OCI-LY3 (cell line): ENCODE measurements around the gene INSL3.

ENCODE experiments used
- H2AFZ ChIP-seq: fragments of 200-600, 300-600 bp; shearing (Covaris generic); 2 replicates; pipeline ENCODE4 v1.6.0; 2014; ENCODE audit warnings: antibody characterized with exemption, low read depth, low read length
- H3K27ac ChIP-seq: fragments of 200-600, 300-600 bp; sonication (generic); 2 replicates; pipeline ENCODE4 v1.5.1; 2014; ENCODE audit warnings: mild to moderate bottlenecking, low read length, moderate library complexity, mixed read lengths
- H3K27me3 ChIP-seq: fragments of 200-600, 300-600 bp; sonication (generic); 2 replicates; pipeline ENCODE4 v1.6.1; 2014; ENCODE audit warnings: low read depth, low read length, mixed read lengths
- H3K36me3 ChIP-seq: fragments of 200-600, 300-600 bp; sonication (generic); replicated peaks from 2 replicates; pipeline ENCODE3; 2014; ENCODE audit warnings: low read depth, low read length, mixed read lengths
- H3K4me1 ChIP-seq: fragments of 300-600, 200-600 bp; sonication (generic); 2 replicates; pipeline ENCODE4 v1.6.1; 2014; ENCODE audit warnings: low read length, mixed read lengths
- H3K4me2 ChIP-seq: fragments of 200-600, 300-600 bp; sonication (generic); 2 replicates; pipeline ENCODE4 v1.6.1; 2014; ENCODE audit warnings: low read length, mixed read lengths
- H3K4me3 ChIP-seq: fragments of 300-600, 200-600 bp; sonication (generic); 2 replicates; pipeline ENCODE4 v1.5.1; 2014; ENCODE audit warnings: antibody characterized with exemption, mild to moderate bottlenecking, low read length, moderate library complexity
- H3K79me2 ChIP-seq: fragments of 300-600, 200-600 bp; shearing (Covaris generic); 2 replicates; pipeline ENCODE4 v1.6.1; 2014; ENCODE audit warnings: mild to moderate bottlenecking, low read length, mixed read lengths
- H3K9ac ChIP-seq: fragments of 300-600, 200-600 bp; shearing (Covaris generic); 2 replicates; pipeline ENCODE4 v1.6.0; 2014; ENCODE audit warnings: mild to moderate bottlenecking, low read length, moderate library complexity
- H3K9me3 ChIP-seq: fragments of 200-600, 300-600 bp; shearing (Covaris generic); 2 replicates; pipeline ENCODE4 v1.6.1; 2014; ENCODE audit warnings: low read length, mixed read lengths; ENCODE audit not compliant: insufficient read depth
- H4K20me1 ChIP-seq: fragments of 200-600, 300-600 bp; sonication (generic); 2 replicates; pipeline ENCODE4 v1.6.1; 2016; ENCODE audit warnings: low read length, mixed read lengths; ENCODE audit not compliant: insufficient read depth
- CTCF ChIP-seq: fragments of 200-600, 300-600 bp; sonication (generic); IDR thresholded peaks from 2 replicates; pipeline ENCODE4 v1.5.1; 2014; ENCODE audit warnings: antibody characterized with exemption, low read length, low read depth
- EZH2phosphoT487 ChIP-seq: fragments of 200-600 bp; shearing (Covaris generic); IDR thresholded peaks from 2 replicates; pipeline ENCODE4 v1.6.1; 2018; ENCODE audit warnings: antibody characterized with exemption, mixed run types, low read depth

INSL3 gene

GRCh38 chr19:17862711-17863519 lies 41.6 kb upstream of the INSL3 start:
- no peak overlapping the region for H3K4me3 ChIP-seq
- H3K79me2 ChIP-seq = peaks cover 36% of the 10 kb centered on the region
- H3K4me2 ChIP-seq = peak overlapping the region; percentile 100; the same call in 1 of the 2 replicates
- no peaks in the 10 kb centered on the region for H3K27me3 ChIP-seq
- H3K27ac ChIP-seq = peak overlapping the region; percentile 67; the same call in 1 of the 2 replicates
- H3K9me3 ChIP-seq = no peaks in the 10 kb centered on the region
- no peak overlapping the region for H3K9ac ChIP-seq
- peaks cover 50% of the 10 kb centered on the region for H3K36me3 ChIP-seq
- peaks cover 60% of the 10 kb centered on the region for H4K20me1 ChIP-seq
- no peak overlapping the region for H2AFZ ChIP-seq
- TF ChIP-seq CTCF = no peak
- TF ChIP-seq EZH2phosphoT487 = no peak
- peaks cover 24% of the 10 kb centered on the region for H3K4me1 ChIP-seq

GRCh38 chr19:17861542-17862402 lies 40.5 kb upstream of the INSL3 start:
- Histone ChIP-seq H2AFZ (no peak overlapping the region), H3K9ac (peak overlapping the region; percentile 98), H3K4me3 (peak overlapping the region; percentile 88), H3K36me3 (peaks cover 50% of the 10 kb centered on the region), H4K20me1 (peaks cover 60% of the 10 kb centered on the region), H3K79me2 (peaks cover 36% of the 10 kb centered on the region), H3K27ac (peak overlapping the region; percentile 67), H3K27me3 (no peaks in the 10 kb centered on the region), H3K4me1 (peaks cover 24% of the 10 kb centered on the region), H3K9me3 (no peaks in the 10 kb centered on the region), H3K4me2 (peak overlapping the region; percentile 100)
- TF ChIP-seq EZH2phosphoT487 (no peak), CTCF (no peak)

- no peaks in the 10 kb centered on the region for H3K9me3 ChIP-seq
- H3K4me2 ChIP-seq = peak overlapping the region; percentile 100
- no peaks in the 10 kb centered on the region for H3K27me3 ChIP-seq
- H3K79me2 ChIP-seq = peaks cover 36% of the 10 kb centered on the region
- TF ChIP-seq CTCF (no peak), EZH2phosphoT487 (no peak)
- peak overlapping the region; percentile 67 for H3K27ac ChIP-seq
- H3K36me3 ChIP-seq = peaks cover 50% of the 10 kb centered on the region
- peaks cover 59% of the 10 kb centered on the region for H4K20me1 ChIP-seq
- peaks cover 25% of the 10 kb centered on the region for H3K4me1 ChIP-seq
- H3K9ac ChIP-seq = peak overlapping the region; percentile 98
- no peak overlapping the region for H2AFZ ChIP-seq
- H3K4me3 ChIP-seq = peak overlapping the region; percentile 88
These were observed 39.7 kb upstream of the INSL3 start for GRCh38 chr19:17860993-17861360.

GRCh38 chr19:17860331-17860992 lies 39.1 kb upstream of the INSL3 start:
- peaks cover 29% of the 10 kb centered on the region for H3K4me1 ChIP-seq
- peak overlapping the region; percentile 67 for H3K27ac ChIP-seq
- H3K27me3 ChIP-seq = no peaks in the 10 kb centered on the region
- H3K4me3 ChIP-seq = peak overlapping the region; percentile 88
- TF ChIP-seq CTCF (no peak), EZH2phosphoT487 (no peak)
- H3K36me3 ChIP-seq = peaks cover 50% of the 10 kb centered on the region
- H3K9ac ChIP-seq = peak overlapping the region; percentile 98
- no peaks in the 10 kb centered on the region for H3K9me3 ChIP-seq
- H4K20me1 ChIP-seq = peaks cover 54% of the 10 kb centered on the region
- peak overlapping the region; percentile 100 for H3K4me2 ChIP-seq
- H2AFZ ChIP-seq = no peak overlapping the region
- H3K79me2 ChIP-seq = peaks cover 36% of the 10 kb centered on the region
